Uterus (tissue), 4 donors: ENCODE results near the gene CTBP1. TPM values are rescaled to one million over a fixed set of nuclear protein-coding genes. Genes with fewer than 3 reads are reported as not detected.
A peak's percentile ranks its signal among the peaks of the same experiment; 100 is the strongest.
"Not testable (repeated sequence)": the region's sequence is repeated elsewhere in the genome, so short reads cannot be mapped to it uniquely, and the experiment has no call there.

Source experiments
- DNase-seq, 2 donors: peaks; one replicate each; pipeline ENCODE4 v3.0.0-alpha.2; 2019 to 2020
- H3K27ac ChIP-seq, 2 donors: fragments of 200-600 bp; sonication (generic); 1 replicate in 1 of 2; 2 replicates in 1 of 2; pipeline ENCODE4 v1.5.1; 2016 to 2018
- H3K27me3 ChIP-seq, 2 donors: fragments of 200-600 bp; sonication (generic); one replicate each; pipeline ENCODE4 v1.5.1; 2018 to 2019; ENCODE audit warnings: control low read depth in 1 of 2
- H3K36me3 ChIP-seq, 2 donors: fragments of 200-600 bp; sonication (generic); one replicate each; pipeline ENCODE4 v1.5.1; 2019; ENCODE audit warnings: control low read depth in 1 of 2
- H3K4me1 ChIP-seq, 2 donors: fragments of 200-600 bp; sonication (generic); one replicate each; pipeline ENCODE4 v1.5.1; 2018 to 2019; ENCODE audit warnings: control low read depth in 1 of 2
- H3K4me3 ChIP-seq, 2 donors: fragments of 200-600 bp; sonication (generic); 1 replicate in 1 of 2; 2 replicates in 1 of 2; pipeline ENCODE4 v1.5.1; 2018 to 2019; ENCODE audit warnings: mild to moderate bottlenecking in 1 of 2
- H3K9me3 ChIP-seq, 2 donors: fragments of 200-600 bp; sonication (generic); one replicate each; pipeline ENCODE4 v1.5.1; 2019; ENCODE audit warnings: control low read depth in 1 of 2
- CTCF ChIP-seq, 4 experiments: fragments of 200-600 bp in 2 of 4; fragments of 450-650 bp in 2 of 4; sonication (generic) in 2 of 4; IDR thresholded peaks; one replicate each; pipeline ENCODE4 v1.5.1; 2016 to 2019; ENCODE audit warnings: antibody characterized with exemption in 4 of 4, mild to moderate bottlenecking in 2 of 4, moderate library complexity in 1 of 4
- POLR2A ChIP-seq, 2 donors: fragments of 450-650 bp; IDR thresholded peaks; one replicate each; pipeline ENCODE4 v1.6.1; 2016; ENCODE audit warnings: antibody characterized with exemption in 2 of 2, mild to moderate bottlenecking in 1 of 2, moderate library complexity in 1 of 2
- intact Hi-C: fragments of 100-400 bp; cut with DNase I; formaldehyde crosslinking; loops from one replicate; pipeline ENCODE4 v1.15.1; 2023; ENCODE audit warnings: low total_unique reads
- total RNA-seq, 4 donors: library from RNA; depleted of rRNA in 3 of 4; stranded (reverse); fragments of >200 nt in 3 of 4; gene quantifications; one replicate each; pipeline versions ENCODE4 v1.1.0 to v1.2.4, GENCODE V29; 2014 to 2023
- donor health status: DM: yes; HTN: yes; CAD: no.

CTBP1 gene
- total RNA-seq, 4 donors from 2014 or later, result 104 to 193 (median 162) TPM

GRCh38 chr4:1293531-1293941 is 44.6 kb upstream of the CTBP1 start:
- H3K4me3 ChIP-seq, result no peak overlapping the region
- no peaks in the 10 kb centered on the region for H3K36me3 ChIP-seq
- H3K27me3 ChIP-seq, result no peaks in the 10 kb centered on the region
- H3K27ac ChIP-seq, result no peak overlapping the region
- no peak for DNase-seq
- intact Hi-C loops, result no loop called here
- peaks cover 0 to 7% of the 10 kb centered on the region in 2 donors for H3K4me1 ChIP-seq
- TF ChIP-seq CTCF (IDR thresholded peaks at IDR 0.05) (no peak), POLR2A (IDR thresholded peaks at IDR 0.05) (no peak)
- H3K9me3 ChIP-seq, result no peaks in the 10 kb centered on the region

- H3K4me3 ChIP-seq, DNase-seq, H3K27ac ChIP-seq, H3K36me3 ChIP-seq, H3K4me1 ChIP-seq, intact Hi-C loops, H3K9me3 ChIP-seq, H3K27me3 ChIP-seq: not testable (repeated sequence)
These were observed 43.7 kb upstream of the CTBP1 start for GRCh38 chr4:1292703-1293011.

GRCh38 chr4:1291996-1292702 is 43.2 kb upstream of the CTBP1 start:
- Histone ChIP-seq H3K27ac (no peak overlapping the region), H3K4me3 (no peak overlapping the region), H3K4me1 (peaks cover 0 to 7% of the 10 kb centered on the region in 2 donors), H3K36me3 (no peaks in the 10 kb centered on the region), H3K27me3 (no peaks in the 10 kb centered on the region), H3K9me3 (no peaks in the 10 kb centered on the region)
- no peak for TF ChIP-seq POLR2A (IDR thresholded peaks at IDR 0.05)
- no peak for TF ChIP-seq CTCF (IDR thresholded peaks at IDR 0.05)
- no peak for DNase-seq
- intact Hi-C loops, result no loop called here

- DNase-seq, result no peak
- TF ChIP-seq POLR2A (IDR thresholded peaks at IDR 0.05), result no peak
- no peak for TF ChIP-seq CTCF (IDR thresholded peaks at IDR 0.05)
- Histone ChIP-seq H3K36me3 (no peaks in the 10 kb centered on the region), H3K27me3 (no peaks in the 10 kb centered on the region), H3K4me1 (peaks cover 0 to 7% of the 10 kb centered on the region in 2 donors), H3K27ac (no peak overlapping the region), H3K9me3 (no peaks in the 10 kb centered on the region), H3K4me3 (peak overlapping the region in 1 of 2 donors; percentile 98)
- intact Hi-C loops, result no loop called here
These were observed 42.2 kb upstream of the CTBP1 start for GRCh38 chr4:1291091-1291490.

GRCh38 chr4:1290165-1290977 is 41.4 kb upstream of the CTBP1 start:
- H3K36me3 ChIP-seq, result no peaks in the 10 kb centered on the region
- peak overlapping the region; percentile 77 to 85 for H3K27ac ChIP-seq
- peak overlapping the region; percentile 83 to 98 for H3K4me3 ChIP-seq
- intact Hi-C loops, result no loop called here
- H3K27me3 ChIP-seq, result no peaks in the 10 kb centered on the region
- peaks cover 0 to 7% of the 10 kb centered on the region in 2 donors for H3K4me1 ChIP-seq
- no peak for TF ChIP-seq CTCF (IDR thresholded peaks at IDR 0.05)
- no peak for TF ChIP-seq POLR2A (IDR thresholded peaks at IDR 0.05)
- no peak for DNase-seq
- H3K9me3 ChIP-seq, result no peaks in the 10 kb centered on the region
